H9 (cell line): ENCODE results near the gene RNF146. TPM values are rescaled to one million over a fixed set of nuclear protein-coding genes. Genes with fewer than 3 reads are reported as not detected.

Experiments used
- DNase-seq: peaks from one replicate; pipeline ENCODE4 v3.0.0-alpha.2; 2017
- H2AFZ ChIP-seq: one replicate; pipeline ENCODE4 v1.6.1; 2013; ENCODE audit warnings: mild to moderate bottlenecking, low read length, control low read depth, moderate library complexity
- H2AK5ac ChIP-seq: 2 replicates; pipeline ENCODE4 v1.6.1; 2013; ENCODE audit warnings: low read length, control low read depth, mixed read lengths; ENCODE audit not compliant: insufficient read length
- H2BK120ac ChIP-seq: one replicate; pipeline ENCODE4 v1.6.1; 2013; ENCODE audit warnings: low read depth, mild to moderate bottlenecking, low read length, control low read depth, inconsistent platforms; ENCODE audit not compliant: poor library complexity, severe bottlenecking
- H2BK12ac ChIP-seq: 2 replicates; pipeline ENCODE4 v1.6.1; 2013; ENCODE audit warnings: low read length, control low read depth, mixed read lengths, low read depth; ENCODE audit not compliant: insufficient read length
- H2BK15ac ChIP-seq: 2 replicates; pipeline ENCODE4 v1.6.1; 2013; ENCODE audit warnings: low read depth, low read length, control low read depth
- H2BK20ac ChIP-seq: one replicate; pipeline ENCODE4 v1.6.1; 2013; ENCODE audit warnings: low read depth, mild to moderate bottlenecking, low read length, control low read depth, inconsistent platforms; ENCODE audit not compliant: poor library complexity, severe bottlenecking
- H2BK5ac ChIP-seq: 2 replicates; pipeline ENCODE4 v1.6.1; 2013; ENCODE audit warnings: low read length, control low read depth, mixed read lengths; ENCODE audit not compliant: insufficient read length
- H3K14ac ChIP-seq: 2 replicates; pipeline ENCODE4 v1.6.1; 2013; ENCODE audit warnings: low read length, control low read depth; ENCODE audit not compliant: insufficient read depth
- H3K18ac ChIP-seq: 2 replicates; pipeline ENCODE4 v1.6.1; 2013; ENCODE audit warnings: low read depth, mild to moderate bottlenecking, mixed read lengths, low read length, control low read depth; ENCODE audit not compliant: insufficient read length
- H3K23ac ChIP-seq: 2 replicates; pipeline ENCODE4 v1.6.1; 2013; ENCODE audit warnings: low read length, control low read depth, mixed read lengths, low read depth; ENCODE audit not compliant: insufficient read length
- H3K23me2 ChIP-seq: 2 replicates; pipeline ENCODE4 v1.6.1; 2013; ENCODE audit warnings: low read depth, mild to moderate bottlenecking, mixed read lengths, low read length, control low read depth; ENCODE audit not compliant: insufficient read length, poor library complexity, severe bottlenecking
- H3K27ac ChIP-seq: 2 replicates; pipeline ENCODE4 v1.5.1; 2013; ENCODE audit warnings: low read length, control low read depth, mixed read lengths, low read depth; ENCODE audit not compliant: insufficient read length
- H3K27me3 ChIP-seq: 2 replicates; pipeline ENCODE4 v1.6.1; 2013; ENCODE audit warnings: low read length, control low read depth, inconsistent platforms; ENCODE audit not compliant: insufficient read depth
- H3K4ac ChIP-seq: 2 replicates; pipeline ENCODE4 v1.6.1; 2013; ENCODE audit warnings: low read depth, mild to moderate bottlenecking, control low read depth, inconsistent platforms, low read length, moderate library complexity
- H3K4me1 ChIP-seq: 2 replicates; pipeline ENCODE4 v1.6.1; 2013; ENCODE audit warnings: low read length, control low read depth, inconsistent platforms; ENCODE audit not compliant: insufficient read depth
- H3K4me2 ChIP-seq: 2 replicates; pipeline ENCODE4 v1.6.1; 2013; ENCODE audit warnings: low read length, control low read depth, mixed read lengths; ENCODE audit not compliant: insufficient read length, insufficient read depth
- H3K56ac ChIP-seq: 2 replicates; pipeline ENCODE4 v1.6.1; 2013; ENCODE audit warnings: low read depth, mild to moderate bottlenecking, mixed read lengths, low read length, control low read depth; ENCODE audit not compliant: insufficient read length
- H3K79me1 ChIP-seq: 2 replicates; pipeline ENCODE4 v1.6.1; 2013; ENCODE audit warnings: low read depth, mild to moderate bottlenecking, moderate library complexity, low read length, control low read depth, inconsistent platforms; ENCODE audit not compliant: insufficient read depth, poor library complexity, severe bottlenecking
- H3K79me2 ChIP-seq: 2 replicates; pipeline ENCODE4 v1.6.1; 2013; ENCODE audit warnings: low read length, control low read depth, inconsistent platforms; ENCODE audit not compliant: insufficient read depth
- H3K9ac ChIP-seq: 2 replicates; pipeline ENCODE4 v1.6.1; 2013; ENCODE audit warnings: low read length, control low read depth, mixed read lengths; ENCODE audit not compliant: insufficient read length; ENCODE audit errors: extremely low read depth
- H3K9me3 ChIP-seq: one replicate; pipeline ENCODE4 v1.6.1; 2013; ENCODE audit warnings: low read depth, low read length, inconsistent platforms; ENCODE audit not compliant: control insufficient read depth
- H3T11ph ChIP-seq: one replicate; pipeline ENCODE4 v1.6.1; 2013; ENCODE audit warnings: mild to moderate bottlenecking, low read length, control low read depth, inconsistent platforms
- H4K20me1 ChIP-seq: one replicate; pipeline ENCODE4 v1.6.1; 2013; ENCODE audit not compliant: control insufficient read depth, insufficient read length, insufficient read depth
- H4K5ac ChIP-seq: 2 replicates; pipeline ENCODE4 v1.6.1; 2013; ENCODE audit warnings: low read depth, mild to moderate bottlenecking, mixed read lengths, low read length, control low read depth; ENCODE audit not compliant: insufficient read length
- H4K8ac ChIP-seq: replicated peaks from 2 replicates; pipeline ENCODE4 v1.6.1; 2013; ENCODE audit warnings: low read length, control low read depth, mixed read lengths, low read depth; ENCODE audit not compliant: insufficient read length
- H4K91ac ChIP-seq: 2 replicates; pipeline ENCODE4 v1.6.1; 2013; ENCODE audit warnings: low read depth, mild to moderate bottlenecking, moderate library complexity, mixed read lengths, low read length, control low read depth; ENCODE audit not compliant: insufficient read length
- H3K27ac Mint-ChIP-seq, 3 experiments: 2 replicates in 2 of 3; 3 replicates in 1 of 3; pipeline ENCODE4 v1.8.0; 2020 to 2021; ENCODE audit warnings: mixed read lengths in 3 of 3, mild to moderate bottlenecking in 1 of 3, moderate library complexity in 1 of 3
- H3K27me3 Mint-ChIP-seq: 2 replicates; pipeline ENCODE4 v1.8.0; 2021; ENCODE audit warnings: low read depth, mild to moderate bottlenecking, moderate library complexity, mixed read lengths
- H3K36me3 Mint-ChIP-seq, 3 experiments: 2 replicates in 2 of 3; 3 replicates in 1 of 3; pipeline ENCODE4 v1.8.0; 2020 to 2021; ENCODE audit warnings: low read depth in 3 of 3, mixed read lengths in 3 of 3; ENCODE audit not compliant: insufficient read depth in 1 of 3
- H3K4me1 Mint-ChIP-seq, 2 experiments: 2 replicates each; pipeline ENCODE4 v1.8.0; 2020; ENCODE audit warnings: mixed read lengths in 2 of 2
- H3K4me3 Mint-ChIP-seq, 2 experiments: 2 replicates in 1 of 2; 3 replicates in 1 of 2; pipeline ENCODE4 v1.8.0; 2020 to 2021; ENCODE audit warnings: mild to moderate bottlenecking in 2 of 2, mixed read lengths in 2 of 2, moderate library complexity in 1 of 2
- H3K9me3 Mint-ChIP-seq, 2 experiments: 2 replicates in 1 of 2; 3 replicates in 1 of 2; pipeline ENCODE4 v1.8.0; 2020; ENCODE audit warnings: mild to moderate bottlenecking in 2 of 2, mixed read lengths in 2 of 2, moderate library complexity in 1 of 2
- CTCF ChIP-seq: fragments of 200-600 bp; sonication (generic); conservative IDR thresholded peaks from 3 replicates; pipeline ENCODE4 v1.8.0; 2021; ENCODE audit warnings: antibody characterized with exemption, mild to moderate bottlenecking
- WGBS: extraction: QIAGEN DNeasy Blood & Tissue Kit; methylation state at CpG from one replicate; pipeline ENCODE4 v1.1.7; 2013; ENCODE audit warnings: missing lambda C conversion rate, low lambda C conversion rate, mixed read lengths; ENCODE audit not compliant: insufficient read length; ENCODE audit errors: extremely low coverage; 5-methylcytosine and 5-hydroxymethylcytosine counted together
- total RNA-seq: library from RNA; stranded (reverse); gene quantifications from 2 replicates; pipeline ENCODE4 v1.2.1, GENCODE V29; 2021

The RNF146 gene
- total RNA-seq, 1 experiment from 2014 or later, result 20.4 TPM

- no peak overlapping the region for H2BK15ac ChIP-seq
- H3K9me3 ChIP-seq, result no peaks in the 10 kb centered on the region
- no peak overlapping the region for H3T11ph ChIP-seq
- H3K36me3 Mint-ChIP-seq, result peaks cover 0 to 4% (median 0%) of the 10 kb centered on the region in 3 experiments; a peak in 1 of 7 replicates
- H3K9ac ChIP-seq, result no peak overlapping the region
- H3K79me2 ChIP-seq, result no peaks in the 10 kb centered on the region
- no peaks in the 10 kb centered on the region for H3K4me1 ChIP-seq
- no peaks in the 10 kb centered on the region for H4K20me1 ChIP-seq
- H3K27ac Mint-ChIP-seq, result no peak overlapping the region
- no peak overlapping the region for H4K8ac ChIP-seq
- H2BK120ac ChIP-seq, result no peak overlapping the region
- no peak overlapping the region for H2BK12ac ChIP-seq
- no peaks in the 10 kb centered on the region for H3K23me2 ChIP-seq
- no peak for DNase-seq
- no peak for TF ChIP-seq CTCF
- H2AFZ ChIP-seq, result no peak overlapping the region
- no peaks in the 10 kb centered on the region for H3K27me3 ChIP-seq
- no peak overlapping the region for H3K4ac ChIP-seq
- no peak overlapping the region for H3K27ac ChIP-seq
- H3K27me3 Mint-ChIP-seq, result no peaks in the 10 kb centered on the region
- H3K79me1 ChIP-seq, result no peaks in the 10 kb centered on the region
- H2BK20ac ChIP-seq, result no peak overlapping the region
- no peak overlapping the region for H3K18ac ChIP-seq
- H4K5ac ChIP-seq, result no peak overlapping the region
- no peak overlapping the region for H3K23ac ChIP-seq
- H3K4me3 Mint-ChIP-seq, result no peak overlapping the region
- peaks cover 0 to 3% of the 10 kb centered on the region in 2 experiments; a peak in 2 of 5 replicates for H3K9me3 Mint-ChIP-seq
- H2AK5ac ChIP-seq, result no peak overlapping the region
- H3K56ac ChIP-seq, result no peak overlapping the region
- no peaks in the 10 kb centered on the region for H3K4me1 Mint-ChIP-seq
- no peak overlapping the region for H2BK5ac ChIP-seq
- H3K4me2 ChIP-seq, result no peak overlapping the region
- no peak overlapping the region for H4K91ac ChIP-seq
- WGBS, result no CpG with 5 or more reads among the region's 1 CpG
- no peak overlapping the region for H3K14ac ChIP-seq
These were observed 46.8 kb upstream of the RNF146 start for GRCh38 chr6:127219869-127220268.
